Naive thymus-derived CD4-positive, alpha-beta T cell (primary cell): ENCODE measurements around the gene MYO1C. TPM values are rescaled to one million over a fixed set of nuclear protein-coding genes. Genes with fewer than 3 reads are reported as not detected.

Source experiments
- ATAC-seq: fragments of 150-1000 bp; cut with Tn5 transposase; 2 replicates; pipeline ENCODE4 v1.10.0; 2021; ENCODE audit warnings: mild to moderate bottlenecking, moderate library complexity
- CTCF ChIA-PET: fragments of 350-600 bp; sonication (Branson Sonifier 250); formaldehyde crosslinking; loops from one replicate; lab custom pipeline; 2021; ENCODE audit warnings: antibody characterized with exemption; lab: Charles Lee
- POLR2A ChIA-PET: fragments of 350-600 bp; sonication (Branson Sonifier 250); formaldehyde crosslinking; loops from one replicate; lab custom pipeline; 2021; ENCODE audit warnings: antibody characterized with exemption, inconsistent platforms; lab: Charles Lee
- DNase-seq, 9 donors: peaks; one replicate each; pipeline versions ENCODE4 v3.0.0 to v3.0.0-alpha.2; 2020 to 2022; ENCODE audit warnings: mixed read lengths in 1 of 9
- H3K27ac ChIP-seq: one replicate; pipeline ENCODE4 v1.7.0; 2013; ENCODE audit warnings: mild to moderate bottlenecking, low read depth, low read length, moderate library complexity
- H3K27me3 ChIP-seq, 2 donors: one replicate each; pipeline ENCODE4 v1.7.0; 2013; ENCODE audit warnings: low read length in 2 of 2, mild to moderate bottlenecking in 2 of 2, moderate library complexity in 2 of 2; ENCODE audit not compliant: control insufficient read depth in 2 of 2, insufficient read depth in 2 of 2
- H3K36me3 ChIP-seq, 3 experiments: 1 replicate in 2 of 3; 2 replicates in 1 of 3; pipeline ENCODE4 v1.7.0; 2013; ENCODE audit warnings: low read length in 3 of 3, mild to moderate bottlenecking in 3 of 3, moderate library complexity in 1 of 3; ENCODE audit not compliant: insufficient read depth in 3 of 3, control insufficient read depth in 2 of 3
- H3K4me1 ChIP-seq, 2 donors: one replicate each; pipeline ENCODE4 v1.7.0; 2013; ENCODE audit warnings: low read length in 2 of 2, mild to moderate bottlenecking in 2 of 2, moderate library complexity in 1 of 2; ENCODE audit not compliant: control insufficient read depth in 2 of 2, insufficient read depth in 2 of 2
- H3K4me3 ChIP-seq: 2 replicates; pipeline ENCODE4 v1.7.0; 2013; ENCODE audit warnings: mild to moderate bottlenecking, low read length
- H3K9me3 ChIP-seq, 3 experiments: 1 replicate in 2 of 3; 2 replicates in 1 of 3; pipeline ENCODE4 v1.7.0; 2013; ENCODE audit warnings: low read length in 3 of 3; ENCODE audit not compliant: control insufficient read depth in 2 of 3
- H3K27ac Mint-ChIP-seq, 9 donors: one replicate each; pipeline ENCODE4 v1.8.0; 2020 to 2022; ENCODE audit warnings: mixed read lengths in 9 of 9, mild to moderate bottlenecking in 8 of 9, moderate library complexity in 5 of 9, inconsistent platforms in 2 of 9
- H3K27me3 Mint-ChIP-seq, 5 donors: one replicate each; pipeline ENCODE4 v1.8.0; 2021 to 2022; ENCODE audit warnings: mixed read lengths in 5 of 5, mild to moderate bottlenecking in 1 of 5
- H3K36me3 Mint-ChIP-seq, 5 donors: one replicate each; pipeline ENCODE4 v1.8.0; 2020 to 2022; ENCODE audit warnings: mixed read lengths in 5 of 5, mild to moderate bottlenecking in 3 of 5, inconsistent platforms in 1 of 5
- H3K4me1 Mint-ChIP-seq, 7 donors: one replicate each; pipeline ENCODE4 v1.8.0; 2020 to 2022; ENCODE audit warnings: mixed read lengths in 7 of 7, mild to moderate bottlenecking in 3 of 7, inconsistent platforms in 1 of 7
- H3K4me3 Mint-ChIP-seq, 10 donors: one replicate each; pipeline ENCODE4 v1.8.0; 2020 to 2022; ENCODE audit warnings: mild to moderate bottlenecking in 10 of 10, mixed read lengths in 10 of 10, moderate library complexity in 6 of 10, inconsistent platforms in 2 of 10
- H3K9me3 Mint-ChIP-seq, 11 donors: one replicate each; pipeline ENCODE4 v1.8.0; 2020 to 2022; ENCODE audit warnings: mixed read lengths in 11 of 11, mild to moderate bottlenecking in 4 of 11, inconsistent platforms in 1 of 11, moderate library complexity in 1 of 11
- intact Hi-C, 2 donors: fragments of 100-400 bp; cut with micrococcal nuclease; formaldehyde crosslinking; loops; one replicate each; pipeline ENCODE4 v1.15.1; 2023
- polyA plus RNA-seq, 2 donors: library from polyadenylated mRNA; unstranded; fragments of 300-500 nt; fragmentation: Illumina TruSeq; gene quantifications; one replicate each; pipeline ENCODE4 v1.2.3, GENCODE V29; 2021
- total RNA-seq, 6 experiments: library from RNA in 5 of 6; stranded (reverse) in 5 of 6; gene quantifications; 1 replicate in 5 of 6; 2 replicates in 1 of 6; pipeline ENCODE4 v1.2.3 and lab custom pipeline; 2021 to 2026

MYO1C gene
- total and polyA plus RNA-seq, 7 experiments from 2014 or later, result 4.4 to 37.0 (median 15.0) TPM

DNA sequence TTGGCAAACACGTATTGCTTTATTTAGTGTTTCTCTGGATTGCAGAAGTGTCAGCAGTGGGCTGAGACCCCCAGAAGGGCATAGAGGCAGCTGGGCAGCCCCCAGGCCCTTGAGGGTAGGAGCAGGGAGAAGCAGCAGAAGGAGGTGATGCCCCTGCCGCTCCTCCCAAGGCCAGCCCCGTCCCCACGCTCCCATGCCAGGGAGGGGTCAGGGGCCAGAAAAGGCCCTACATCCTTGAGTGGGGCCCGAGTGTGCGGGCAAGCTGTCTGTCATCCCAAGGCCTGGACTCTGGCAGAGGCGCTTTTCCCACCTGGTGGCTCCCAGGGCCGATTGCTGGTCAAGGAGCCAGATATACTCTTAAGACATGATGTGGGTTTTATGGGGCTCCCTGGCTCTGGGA is 28.3 kb downstream of the MYO1C start:
- Histone ChIP-seq H3K4me1 (peaks cover 16 to 37% of the 10 kb centered on the region in 2 donors), H3K9me3 (no peaks in the 10 kb centered on the region), H3K27me3 (no peaks in the 10 kb centered on the region), H3K36me3 (peaks cover 0 to 9% (median 0%) of the 10 kb centered on the region in 3 experiments), H3K27ac (no peak overlapping the region), H3K4me3 (no peak overlapping the region)
- DNase-seq (no peak), ATAC-seq (no peak)
- no peak overlapping the region for H3K27ac Mint-ChIP-seq
- H3K27me3 Mint-ChIP-seq, result peaks cover 0 to 30% (median 4%) of the 10 kb centered on the region in 5 donors
- H3K9me3 Mint-ChIP-seq, result peaks cover 0 to 3% (median 0%) of the 10 kb centered on the region in 11 donors
- H3K4me1 Mint-ChIP-seq, result peaks cover 25 to 48% (median 35%) of the 10 kb centered on the region in 7 donors
- ChIA-PET CTCF (no interaction called here), POLR2A (no interaction called here)
- H3K36me3 Mint-ChIP-seq, result peaks cover 0 to 21% (median 7%) of the 10 kb centered on the region in 5 donors
- intact Hi-C loops, result no loop called here
- no peak overlapping the region for H3K4me3 Mint-ChIP-seq

DNA sequence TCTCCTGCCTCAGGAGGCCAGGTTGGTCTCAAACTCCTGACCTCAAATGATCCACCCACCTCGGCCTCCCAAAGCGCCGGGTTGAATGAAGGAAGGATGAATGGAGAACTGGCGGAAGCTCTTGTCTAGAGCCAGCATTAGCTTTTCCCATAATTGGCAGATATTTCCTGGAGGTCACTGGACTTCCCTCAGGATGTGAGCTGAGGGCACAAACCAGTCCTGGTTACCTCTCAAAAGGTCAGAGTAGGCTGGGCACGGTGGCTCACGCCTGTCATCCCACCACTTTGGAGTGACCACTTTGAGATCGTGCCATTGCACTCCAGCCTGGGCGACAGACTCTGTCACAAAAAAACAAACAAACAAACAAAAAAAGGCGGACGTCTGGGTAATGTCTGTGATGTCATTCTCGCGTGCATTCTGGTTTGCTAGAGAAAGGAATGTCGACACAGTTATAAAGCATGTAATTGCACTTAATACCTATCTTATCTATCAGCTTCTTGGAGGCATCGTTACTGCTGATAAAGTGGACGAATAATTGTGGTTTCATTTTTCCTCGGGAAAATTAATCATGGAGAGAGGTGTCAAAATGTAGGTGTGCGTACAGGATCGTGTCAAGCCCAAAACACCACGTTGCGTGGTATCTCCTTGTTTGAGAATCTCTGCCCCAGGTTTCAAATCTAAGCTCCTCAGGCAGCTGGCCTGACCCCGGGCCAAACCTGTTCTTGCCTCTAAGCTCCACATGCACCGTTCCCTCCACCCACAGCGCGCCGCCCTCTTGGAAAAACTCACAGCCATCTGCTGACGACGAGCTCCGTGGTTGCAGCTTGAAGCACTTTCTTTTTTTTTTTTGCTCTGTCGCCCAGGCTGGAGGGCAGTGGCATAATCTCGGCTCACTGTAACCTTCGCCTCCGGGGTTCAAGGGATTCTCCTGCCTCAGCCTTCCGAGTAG is 30.0 kb downstream of the MYO1C start:
- Mint-ChIP-seq H3K27me3 (peaks cover 0 to 36% (median 4%) of the 10 kb centered on the region in 5 donors), H3K4me3 (peak overlapping the region; percentile 61 to 86 (median 81)), H3K27ac (peak overlapping the region; percentile 64 to 92 (median 85)), H3K9me3 (no peaks in the 10 kb centered on the region), H3K4me1 (peaks cover 25 to 51% (median 38%) of the 10 kb centered on the region in 7 donors), H3K36me3 (peaks cover 0 to 11% (median 0%) of the 10 kb centered on the region in 5 donors)
- no peak for ATAC-seq
- DNase-seq, result no peak
- Histone ChIP-seq H3K4me3 (no peak overlapping the region), H3K4me1 (peaks cover 16 to 37% of the 10 kb centered on the region in 2 donors), H3K27ac (no peak overlapping the region), H3K27me3 (no peaks in the 10 kb centered on the region), H3K36me3 (no peaks in the 10 kb centered on the region), H3K9me3 (no peaks in the 10 kb centered on the region)
- intact Hi-C loops, result loop anchor here in 1 of 2 donors (1.0 kb wide), 1 partner anchor 24 kb away; no protein-coding TSS in a partner anchor
- CTCF ChIA-PET, result interaction anchor here (1.2 to 1.6 kb wide), 2 partner anchors 12 to 53 kb away, joined by 3 to 7 read pairs; partner anchors contain the start of gene INPP5K
- POLR2A ChIA-PET, result interaction anchor here (0.6 to 1.9 kb wide), 7 partner anchors 19 to 63 kb away, joined by 3 to 7 read pairs (median 3); partner anchors contain the start of genes INPP5K, MYO1C and YWHAE

DNA sequence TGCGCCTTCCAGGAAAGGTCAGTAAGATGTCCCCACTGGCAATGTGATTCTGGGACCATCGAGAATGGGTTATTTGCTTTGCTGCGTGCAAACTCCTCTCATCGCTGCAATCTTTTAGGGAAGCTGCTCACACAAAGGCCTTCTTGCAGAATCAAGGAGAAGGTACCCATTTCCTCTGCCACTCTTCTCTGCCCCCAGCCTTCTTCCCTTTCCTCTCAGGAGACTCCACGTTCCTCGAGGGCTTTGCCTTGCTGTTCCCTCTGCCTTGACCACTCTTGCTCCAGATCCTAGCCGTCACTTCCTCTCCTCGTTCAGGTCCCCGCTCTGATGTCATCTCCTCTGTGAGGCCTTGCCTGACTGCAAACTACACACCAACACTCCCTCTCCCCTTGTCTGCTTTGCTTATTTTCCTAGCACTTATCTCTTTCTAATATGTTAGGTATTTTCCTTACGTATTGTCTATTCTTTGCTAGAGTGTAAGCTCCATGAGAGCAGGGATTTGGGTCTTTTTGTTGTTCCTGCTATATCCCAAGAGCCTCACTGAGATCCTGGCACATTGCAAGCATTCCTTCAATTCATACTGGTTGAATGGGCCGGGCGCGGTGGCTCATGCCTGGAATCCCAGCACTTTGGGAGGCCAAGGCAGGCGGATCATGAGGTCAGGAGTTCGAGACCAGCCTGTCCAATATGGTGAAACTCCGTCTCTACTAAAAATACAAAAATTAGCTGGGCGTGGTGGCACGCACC is 31.1 kb downstream of the MYO1C start:
- ATAC-seq (no peak), DNase-seq (no peak)
- H3K4me3 ChIP-seq, result no peak overlapping the region
- CTCF ChIA-PET, result no interaction called here
- Mint-ChIP-seq H3K36me3 (peaks cover 0 to 11% (median 0%) of the 10 kb centered on the region in 5 donors), H3K27me3 (peaks cover 0 to 39% (median 4%) of the 10 kb centered on the region in 5 donors), H3K4me1 (peaks cover 28 to 57% (median 42%) of the 10 kb centered on the region in 7 donors), H3K9me3 (no peaks in the 10 kb centered on the region), H3K4me3 (peak overlapping the region in 8 of 10 donors; percentile 37 to 63 (median 53)), H3K27ac (peak overlapping the region in 5 of 9 donors; percentile 15 to 89 (median 73))
- POLR2A ChIA-PET, result interaction anchor here (1.1 to 2.0 kb wide), 2 partner anchors 26 to 54 kb away, joined by 3 to 5 read pairs; no protein-coding TSS in a partner anchor
- intact Hi-C loops, result no loop called here
- no peaks in the 10 kb centered on the region for H3K36me3 ChIP-seq
- H3K27me3 ChIP-seq, result no peaks in the 10 kb centered on the region
- H3K9me3 ChIP-seq, result no peaks in the 10 kb centered on the region
- peaks cover 22 to 44% of the 10 kb centered on the region in 2 donors for H3K4me1 ChIP-seq
- no peak overlapping the region for H3K27ac ChIP-seq

DNA sequence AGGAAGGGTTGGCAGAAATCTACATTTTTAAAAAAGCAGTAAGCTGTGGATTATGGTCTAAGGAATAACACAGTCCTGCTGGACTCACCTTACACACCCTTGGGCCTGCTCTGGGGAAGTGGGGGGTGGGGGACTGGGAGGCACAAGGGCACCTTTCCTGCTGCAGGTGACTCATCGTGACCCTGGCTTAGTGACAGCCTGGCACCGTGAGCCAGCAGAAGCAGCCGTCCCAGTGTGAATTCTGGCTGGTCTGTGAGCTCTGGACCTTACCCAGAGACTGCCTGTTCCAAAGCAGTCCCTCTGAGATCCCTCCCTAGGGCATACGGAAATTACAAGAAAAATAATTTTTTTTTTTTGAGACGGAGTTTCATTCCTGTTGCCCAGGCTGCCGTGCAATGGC is 32.3 kb downstream of the MYO1C start:
- peak overlapping the region in 1 of 9 donors; percentile 19 for H3K27ac Mint-ChIP-seq
- no peak for DNase-seq
- no peaks in the 10 kb centered on the region for H3K27me3 ChIP-seq
- ChIA-PET CTCF (interaction anchor here (1.3 kb wide), 1 partner anchor 95 kb away, joined by 3 read pairs; no protein-coding TSS in a partner anchor), POLR2A (interaction anchor here (0.6 to 2.0 kb wide), 2 partner anchors 27 to 195 kb away, joined by 3 to 5 read pairs; no protein-coding TSS in a partner anchor)
- peaks cover 28 to 57% (median 43%) of the 10 kb centered on the region in 7 donors for H3K4me1 Mint-ChIP-seq
- peak overlapping the region in 1 of 10 donors; percentile 53 for H3K4me3 Mint-ChIP-seq
- H3K27ac ChIP-seq, result no peak overlapping the region
- intact Hi-C loops, result no loop called here
- H3K36me3 ChIP-seq, result peaks cover 0 to 7% (median 0%) of the 10 kb centered on the region in 3 experiments
- H3K27me3 Mint-ChIP-seq, result peaks cover 0 to 40% (median 4%) of the 10 kb centered on the region in 5 donors
- peaks cover 0 to 11% (median 0%) of the 10 kb centered on the region in 5 donors for H3K36me3 Mint-ChIP-seq
- peaks cover 22 to 45% of the 10 kb centered on the region in 2 donors for H3K4me1 ChIP-seq
- no peak overlapping the region for H3K4me3 ChIP-seq
- H3K9me3 ChIP-seq, result no peaks in the 10 kb centered on the region
- H3K9me3 Mint-ChIP-seq, result no peaks in the 10 kb centered on the region
- no peak for ATAC-seq

DNA sequence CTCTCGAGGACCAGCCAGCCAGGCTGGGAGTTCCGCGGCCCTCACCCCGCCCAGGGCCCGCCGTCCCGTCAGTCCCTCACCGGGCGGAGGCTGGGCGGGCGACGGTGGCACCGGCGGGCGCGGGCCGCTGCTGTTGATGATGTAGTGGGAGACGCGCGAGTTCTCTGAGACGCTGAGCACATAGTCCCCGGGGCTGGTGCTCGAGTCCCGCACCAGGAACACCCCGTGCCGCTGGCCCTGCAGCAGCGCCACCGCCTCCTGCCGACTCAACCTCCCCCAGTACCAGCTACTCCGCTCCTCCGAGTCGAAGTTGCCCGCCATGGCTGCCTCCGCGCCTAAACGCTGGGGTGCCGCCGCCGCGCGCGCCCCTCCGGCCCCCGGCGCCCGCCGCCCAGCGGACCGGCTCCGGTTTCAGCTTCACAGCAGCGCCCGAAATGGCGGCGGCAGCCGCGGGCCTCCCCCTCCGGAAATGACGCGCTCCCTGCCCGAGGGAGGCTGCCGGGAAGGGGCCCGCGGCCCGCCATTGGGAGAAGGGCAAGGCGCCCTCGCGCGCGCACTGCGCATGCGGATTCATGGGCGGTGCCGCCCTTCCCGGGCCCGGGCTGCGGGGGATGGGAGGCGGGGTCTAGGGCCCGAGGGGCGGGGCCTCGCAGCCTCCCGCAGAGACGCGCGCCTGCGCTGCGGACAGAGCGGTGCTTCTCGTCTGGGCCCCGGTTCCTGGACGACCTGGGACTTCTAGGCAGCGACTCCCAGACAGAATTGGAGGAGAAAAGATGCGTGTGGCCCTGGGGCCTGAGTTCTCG is 36.5 kb downstream of the MYO1C start, which contains the start of gene CRK:
CRK (minus strand) TSS at position 436 of the 803 bp plus-strand sequence; CDS start at position 321, 115 bp downstream.
- CTCF ChIA-PET, result no interaction called here
- Histone ChIP-seq H3K27ac (peak within 1 kb of the TSS; percentile 97), H3K4me1 (peaks cover 18 to 37% of the 10 kb centered on the region in 2 donors), H3K9me3 (no peaks in the 10 kb centered on the region), H3K36me3 (peaks cover 0 to 11% (median 0%) of the 10 kb centered on the region in 3 experiments), H3K4me3 (peak within 1 kb of the TSS; percentile 94), H3K27me3 (no peaks in the 10 kb centered on the region)
- peaks cover 0 to 7% (median 4%) of the 10 kb centered on the region in 5 donors for H3K36me3 Mint-ChIP-seq
- H3K9me3 Mint-ChIP-seq, result no peaks in the 10 kb centered on the region
- ATAC-seq (peak; percentile 97), DNase-seq (peak; percentile 97 to 100 (median 99))
- H3K4me3 Mint-ChIP-seq, result peak within 1 kb of the TSS; percentile 86 to 95 (median 90)
- POLR2A ChIA-PET, result interaction anchor here (0.8 to 2.8 kb wide), 5 partner anchors 15 to 60 kb away, joined by 3 to 15 read pairs (median 5); partner anchors contain the start of genes INPP5K and YWHAE
- H3K4me1 Mint-ChIP-seq, result peaks cover 28 to 64% (median 48%) of the 10 kb centered on the region in 7 donors
- peak within 1 kb of the TSS; percentile 63 to 92 (median 86) for H3K27ac Mint-ChIP-seq
- H3K27me3 Mint-ChIP-seq, result peaks cover 0 to 23% (median 4%) of the 10 kb centered on the region in 5 donors
- intact Hi-C loops, result loop anchor here (1.0 to 2.0 kb wide), 13 partner anchors 29 to 585 kb away; partner anchors contain the start of genes INPP5K (in 2 of the 2), PITPNA (in 2 of the 2), YWHAE (in 2 of the 2) and PRPF8 (in 1 of the 2)
